GM04504 (cell line): ENCODE data around the gene MAP1LC3A.

Experiments
- DNase-seq: peaks from one replicate; pipeline ENCODE4 v3.0.0-alpha.2; 2012; ENCODE audit warnings: low read depth

The MAP1LC3A gene

DNA sequence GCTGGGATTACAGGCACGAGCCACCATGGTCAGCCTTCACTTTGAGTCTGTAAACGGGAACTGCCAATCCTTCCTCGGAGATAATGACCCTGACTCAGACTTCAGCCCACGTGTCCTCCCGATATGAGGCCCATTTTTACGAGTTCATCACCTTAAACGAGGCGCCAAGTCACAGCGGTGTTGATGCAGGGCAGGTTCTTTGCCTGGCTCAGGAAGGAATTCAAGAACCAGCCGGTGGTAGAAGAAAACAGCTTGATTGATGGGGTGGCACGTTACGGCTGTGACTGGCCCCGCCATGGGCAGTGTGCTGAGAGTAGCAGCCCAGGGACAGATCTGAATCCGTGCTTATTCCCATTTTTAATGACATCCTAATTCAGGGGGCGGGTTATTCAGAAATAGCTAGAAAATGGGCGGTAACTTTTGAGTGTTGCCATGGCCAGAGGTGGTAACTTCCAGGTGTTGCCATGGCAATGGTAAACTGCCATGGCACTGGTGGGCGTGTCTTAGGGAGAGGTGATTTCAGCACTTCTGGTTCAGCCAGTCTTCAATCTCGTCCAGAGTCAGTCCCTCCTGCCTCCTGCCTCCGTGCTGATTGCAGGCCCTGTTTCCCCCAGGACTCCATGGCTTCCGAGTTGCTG is 9.1 kb upstream of the MAP1LC3A start:
- DNase-seq: no peak

DNA sequence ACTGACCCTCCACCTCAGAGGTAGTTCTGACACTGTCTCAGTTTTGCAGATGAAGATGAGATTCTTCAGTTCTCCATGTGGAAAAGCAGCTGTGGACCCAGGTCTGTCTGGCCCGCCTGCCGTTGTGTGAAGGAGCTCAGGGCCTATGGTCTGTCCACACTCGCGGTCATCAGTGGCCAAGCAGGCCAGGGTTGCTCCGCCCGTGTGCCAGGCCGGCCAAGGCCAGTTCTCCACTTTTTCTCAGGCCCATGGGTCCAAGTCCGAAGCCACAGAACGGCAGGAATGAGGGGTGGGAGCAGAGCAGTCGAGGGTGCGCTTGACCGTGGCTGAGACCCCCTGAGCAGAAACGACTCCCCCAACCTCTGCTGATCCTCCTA is 8.6 kb upstream of the MAP1LC3A start:
- no peak for DNase-seq

DNA sequence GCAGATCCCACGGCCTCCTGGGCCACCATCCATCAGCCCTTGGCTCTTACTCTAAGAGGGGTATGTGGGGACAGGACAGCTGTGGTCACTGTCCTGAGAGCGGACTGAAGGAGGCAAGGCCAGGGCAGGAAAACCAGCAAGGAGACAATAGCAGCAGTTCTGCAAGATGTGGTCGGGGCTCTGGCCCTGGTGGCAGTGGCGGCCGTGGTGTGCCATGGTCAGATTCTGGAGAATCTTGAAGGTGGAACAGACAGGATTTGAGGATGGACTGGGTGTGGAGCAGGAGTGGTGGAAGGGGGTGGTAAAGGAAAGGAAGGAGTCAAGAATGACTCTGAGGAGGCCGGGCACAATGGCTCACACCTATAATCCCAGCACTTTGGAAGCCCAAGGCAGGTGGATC is 5.9 kb upstream of the MAP1LC3A start:
- no peak for DNase-seq

DNA sequence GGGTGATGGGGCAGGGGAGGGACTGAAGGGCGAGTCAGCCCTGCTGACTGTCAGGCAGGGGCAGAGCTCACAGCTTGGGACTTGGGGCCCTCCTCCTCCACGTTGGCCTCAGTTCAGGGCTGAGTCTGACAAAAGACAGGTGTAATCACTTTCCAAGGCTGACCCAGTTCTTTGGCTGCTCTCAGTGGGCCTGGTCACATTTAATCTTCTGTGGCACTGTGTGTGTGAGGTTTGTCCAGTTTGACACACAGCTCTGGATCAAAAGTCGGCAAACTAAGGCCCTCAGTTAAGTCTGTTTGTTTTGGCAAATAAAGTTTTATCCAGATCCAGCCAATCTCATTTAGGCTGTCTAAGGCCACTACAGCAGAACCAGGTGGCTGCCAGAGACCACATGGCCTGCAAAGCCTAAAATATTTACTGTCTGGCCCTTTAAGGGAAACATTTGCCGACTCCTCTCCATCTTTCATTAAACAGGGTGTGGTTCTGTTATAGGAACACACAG is 5.1 kb upstream of the MAP1LC3A start:
- DNase-seq: no peak

DNA sequence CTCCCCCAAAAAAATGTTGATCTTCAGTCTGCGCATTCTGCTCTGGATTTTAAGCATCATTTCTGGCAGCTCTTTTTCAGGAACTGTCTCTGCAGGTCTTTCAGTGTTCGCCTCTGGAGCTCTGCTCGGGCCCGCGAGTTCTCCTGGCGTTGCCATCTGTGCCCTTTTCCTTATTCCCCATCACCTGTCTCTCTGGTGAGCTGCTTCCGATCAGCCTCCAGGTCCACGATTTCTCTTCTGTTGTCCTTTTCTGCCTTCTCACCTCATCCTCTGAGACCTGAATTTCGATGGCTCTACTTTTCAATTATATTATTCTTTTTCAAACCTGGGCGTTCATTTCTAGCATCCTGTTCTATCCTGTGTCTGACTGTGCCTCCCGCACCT is 590 bp upstream of the MAP1LC3A start:
- no peak for DNase-seq

DNA sequence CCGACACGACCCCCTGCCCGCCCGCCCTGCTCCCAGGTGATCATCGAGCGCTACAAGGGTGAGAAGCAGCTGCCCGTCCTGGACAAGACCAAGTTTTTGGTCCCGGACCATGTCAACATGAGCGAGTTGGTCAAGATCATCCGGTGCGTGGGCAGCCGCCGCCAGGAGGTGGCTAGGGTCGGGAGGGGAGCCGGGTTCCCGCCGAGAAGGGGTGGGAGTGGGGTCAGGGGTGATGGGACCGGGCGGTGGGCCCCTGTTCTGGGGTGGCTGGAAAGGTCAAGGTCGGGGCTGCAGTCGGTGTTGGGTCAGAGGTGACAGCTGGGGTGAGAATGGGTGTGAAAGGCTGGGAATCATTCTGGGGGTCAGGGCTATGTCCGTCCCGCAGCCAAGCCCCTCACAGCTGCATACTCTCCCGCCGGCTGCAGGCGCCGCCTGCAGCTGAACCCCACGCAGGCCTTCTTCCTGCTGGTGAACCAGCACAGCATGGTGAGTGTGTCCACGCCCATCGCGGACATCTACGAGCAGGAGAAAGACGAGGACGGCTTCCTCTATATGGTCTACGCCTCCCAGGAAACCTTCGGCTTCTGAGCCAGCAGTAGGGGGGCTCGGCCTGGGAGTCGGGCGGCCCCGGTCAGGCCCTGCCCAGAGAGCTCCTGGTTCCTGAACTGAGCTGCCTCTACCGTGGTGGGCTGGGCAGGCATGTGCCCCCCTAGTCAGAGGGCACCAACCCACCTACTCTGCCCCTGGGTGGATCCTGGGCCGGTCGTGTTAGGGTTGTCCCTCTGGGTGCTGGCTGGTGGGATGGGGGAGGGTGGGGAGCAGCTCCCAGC is 1.0 kb downstream of the MAP1LC3A start:
- DNase-seq: no peak

DNA sequence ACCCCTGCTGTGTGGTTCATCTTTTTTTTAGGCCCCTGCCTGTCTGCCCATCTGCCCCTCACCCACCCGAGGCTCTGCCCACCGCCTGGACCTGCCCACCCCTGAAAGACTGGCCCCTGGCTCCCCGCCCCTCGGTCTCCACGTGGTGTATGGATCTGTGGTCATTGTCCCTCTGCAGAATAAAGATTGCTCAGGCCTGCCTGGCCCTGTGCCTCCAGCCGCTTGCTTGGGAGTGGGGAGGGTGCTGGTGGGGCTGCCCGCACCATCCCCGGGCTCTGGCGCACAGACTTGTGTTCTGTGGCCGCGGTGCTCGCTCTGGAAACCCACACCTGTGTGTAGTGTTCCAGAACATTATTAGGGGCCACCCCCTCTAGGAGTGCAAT is 1.6 kb downstream of the MAP1LC3A start:
- DNase-seq: no peak

DNA sequence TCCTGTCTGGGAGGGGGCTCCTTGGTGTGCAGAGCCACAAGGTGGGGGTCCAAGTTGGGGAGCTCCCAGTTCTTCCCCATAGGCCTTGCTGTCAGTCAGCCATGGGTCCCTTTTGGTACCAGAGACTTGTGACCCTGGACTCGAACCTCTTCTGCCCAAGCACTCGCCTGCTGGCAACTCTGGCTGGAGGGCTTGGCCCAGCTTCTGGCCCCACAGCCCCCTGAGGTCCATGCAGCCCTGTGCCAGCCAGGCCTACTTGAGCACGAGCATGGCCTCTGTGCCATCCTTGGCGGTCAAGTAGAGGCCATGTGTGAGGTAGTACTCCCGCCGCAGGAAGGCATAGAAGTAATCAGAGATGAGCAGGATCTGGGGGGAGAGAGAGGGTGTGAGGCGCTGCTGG is 2.1 kb downstream of the MAP1LC3A start:
- no peak for DNase-seq

DNA sequence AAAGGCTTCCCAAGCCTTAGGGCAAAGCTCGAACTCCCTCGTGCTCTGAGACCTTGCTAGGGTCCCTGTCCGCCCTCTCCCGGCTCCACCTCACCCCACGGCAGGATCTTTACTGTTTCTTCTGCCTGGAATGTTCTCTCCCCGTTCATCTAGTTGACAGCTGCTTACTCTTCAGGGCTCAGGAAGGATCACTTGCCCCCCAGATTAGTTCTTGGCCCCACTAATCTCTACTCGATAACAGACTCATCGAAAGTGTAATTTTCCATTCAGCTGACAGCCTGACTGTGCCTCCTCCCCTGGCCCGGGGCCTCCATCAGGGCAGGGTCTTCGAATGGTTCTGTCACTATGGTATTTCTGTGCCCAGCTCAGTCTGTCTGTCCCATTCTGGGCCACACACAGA is 3.1 kb downstream of the MAP1LC3A start:
- DNase-seq: no peak

DNA sequence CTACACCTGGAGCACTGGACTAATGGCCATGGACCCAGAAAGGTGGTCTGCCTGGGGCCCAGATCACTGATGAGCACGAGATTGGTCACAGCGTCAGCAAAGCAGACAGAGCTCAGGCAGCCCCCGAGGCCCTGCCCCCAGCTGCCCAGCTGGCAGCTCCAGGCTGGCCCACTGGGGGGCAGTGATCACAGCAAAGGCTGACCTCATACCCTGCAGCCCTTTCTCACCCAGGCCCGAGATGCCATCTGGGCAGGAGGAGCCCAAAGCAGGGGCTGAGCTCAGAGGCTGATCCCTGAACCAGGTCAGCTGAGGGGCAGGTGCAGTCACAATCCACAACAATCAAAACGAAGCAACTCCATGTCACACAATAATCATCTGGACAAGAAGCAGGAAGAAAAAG is 4.1 kb downstream of the MAP1LC3A start:
- DNase-seq: no peak

DNA sequence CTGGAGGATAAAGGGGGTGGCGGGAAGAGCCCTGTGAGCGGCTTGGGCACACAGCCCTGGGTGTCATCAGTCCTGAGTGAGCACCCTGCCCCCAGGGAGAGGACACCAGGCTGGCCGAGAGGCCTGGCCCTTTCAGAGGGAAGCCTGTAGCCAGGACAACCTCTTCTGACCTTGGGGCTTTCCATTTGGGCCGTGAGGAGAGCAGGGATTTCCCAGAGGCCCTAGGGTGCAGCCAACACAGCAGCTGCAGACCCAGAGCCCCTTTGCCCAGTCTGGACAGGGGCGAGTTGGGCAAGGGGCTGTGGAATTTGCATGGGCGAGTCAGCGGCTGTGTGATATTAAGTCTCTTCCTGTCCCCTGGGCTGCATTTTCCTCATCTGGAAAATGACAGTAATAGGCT is 6.3 kb downstream of the MAP1LC3A start:
- DNase-seq: no peak

DNA sequence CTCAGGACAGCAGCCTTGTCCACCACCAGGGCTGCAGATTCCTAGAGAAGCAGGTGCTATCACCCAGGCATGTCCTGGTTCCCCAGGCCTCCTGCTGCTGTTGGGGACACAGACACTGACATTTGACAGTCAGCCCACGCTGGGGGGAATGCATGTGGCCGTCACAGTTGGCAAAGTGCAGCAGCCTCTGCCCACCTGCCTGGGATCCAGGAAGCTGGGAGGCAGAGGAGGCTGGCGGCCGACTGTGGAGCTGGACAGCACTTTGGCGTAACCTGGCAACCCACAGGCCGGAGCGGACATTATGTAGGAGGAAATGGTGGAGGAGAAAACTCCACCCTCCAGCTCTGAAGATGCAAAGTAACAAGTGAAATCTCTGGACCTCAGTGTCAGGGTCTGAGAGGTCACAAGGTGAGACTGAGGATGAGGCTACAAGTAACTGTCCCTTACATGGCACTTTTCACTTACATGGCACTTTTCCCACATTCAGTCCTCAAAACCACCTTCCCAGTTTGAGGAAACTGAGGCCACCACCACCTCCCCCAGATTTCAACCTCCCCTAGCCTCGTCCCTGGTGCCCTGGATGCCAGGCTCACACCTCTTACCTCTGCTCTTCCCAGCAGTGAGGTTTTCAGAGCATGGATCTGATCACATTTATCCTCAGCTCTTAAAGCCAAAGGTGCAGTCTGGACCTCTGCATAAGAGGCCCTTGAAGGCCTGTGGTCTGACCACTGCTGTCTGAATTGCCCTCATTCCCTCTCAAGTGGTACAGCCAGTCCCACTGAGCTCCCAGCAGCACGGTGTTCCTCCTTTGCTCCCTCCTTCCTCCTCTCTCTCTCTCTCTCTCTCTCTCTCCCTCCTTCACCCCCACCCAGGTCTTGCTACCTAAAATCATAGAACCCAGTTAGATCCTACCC is 8.7 kb downstream of the MAP1LC3A start:
- DNase-seq: no peak

DNA sequence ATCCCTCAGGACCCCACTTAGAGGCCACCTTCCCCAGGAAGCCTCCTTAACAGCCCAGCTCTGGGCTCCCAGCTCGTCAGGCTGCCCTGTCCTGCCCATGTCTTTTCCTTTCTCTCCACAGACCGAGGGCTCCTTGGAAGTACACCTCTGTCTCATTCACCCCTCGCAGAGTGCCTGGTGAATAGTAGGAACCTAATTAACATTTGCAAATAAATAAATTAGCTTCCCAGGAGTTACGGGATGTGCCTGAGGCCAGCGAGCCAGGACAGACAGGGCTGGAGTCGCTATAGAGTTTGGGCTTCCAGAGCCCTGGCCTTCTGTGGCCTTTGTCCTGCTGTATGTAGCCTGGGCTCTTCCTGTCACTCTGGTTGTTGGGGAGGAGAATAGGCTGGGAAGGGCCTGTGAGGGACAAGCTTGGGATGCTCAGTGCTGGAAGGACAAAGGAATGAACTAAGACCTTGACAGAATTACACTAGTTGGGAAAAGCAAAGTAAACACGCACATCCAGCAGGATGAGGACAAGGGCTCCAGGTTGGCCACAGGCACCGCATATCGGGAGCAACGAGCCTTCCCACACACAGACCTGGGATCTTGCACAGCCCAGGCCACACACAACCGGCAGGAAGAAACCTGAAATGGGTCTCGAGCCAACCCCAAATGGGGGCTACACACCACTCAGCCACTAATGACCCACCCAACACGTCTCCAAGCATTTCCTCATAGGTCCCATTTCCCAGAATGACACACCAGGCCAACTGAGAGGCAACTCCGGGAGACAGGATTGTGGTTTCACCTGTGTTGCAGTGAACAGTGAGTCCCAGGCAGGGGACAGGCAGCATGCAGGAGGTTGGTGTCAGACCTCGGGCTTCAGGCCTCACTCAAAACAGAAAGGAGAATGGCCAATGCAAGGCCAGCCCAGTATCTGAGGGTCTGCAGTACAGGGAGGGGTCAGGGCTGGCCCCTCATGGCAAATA is 9.7 kb downstream of the MAP1LC3A start:
- no peak for DNase-seq

DNA sequence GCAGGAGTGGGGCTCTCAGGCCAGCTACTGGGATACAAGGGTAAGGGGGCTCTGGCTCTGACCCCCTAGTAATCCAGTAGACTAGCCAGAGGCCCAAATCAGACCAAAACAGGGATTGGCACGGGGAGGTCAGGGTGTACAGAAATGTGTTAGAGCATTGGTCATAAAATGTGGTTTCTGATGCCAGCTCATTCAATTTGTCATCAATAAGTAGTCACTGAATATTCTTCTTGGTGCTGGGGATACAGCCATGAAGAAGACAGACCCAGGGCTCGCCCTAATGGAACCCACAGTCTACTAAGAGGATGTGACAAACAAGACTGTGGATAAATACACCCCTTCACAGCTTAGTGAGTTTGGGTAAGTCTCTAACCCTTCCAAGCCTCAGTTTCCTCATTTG is 11.1 kb downstream of the MAP1LC3A start:
- DNase-seq: no peak

DNA sequence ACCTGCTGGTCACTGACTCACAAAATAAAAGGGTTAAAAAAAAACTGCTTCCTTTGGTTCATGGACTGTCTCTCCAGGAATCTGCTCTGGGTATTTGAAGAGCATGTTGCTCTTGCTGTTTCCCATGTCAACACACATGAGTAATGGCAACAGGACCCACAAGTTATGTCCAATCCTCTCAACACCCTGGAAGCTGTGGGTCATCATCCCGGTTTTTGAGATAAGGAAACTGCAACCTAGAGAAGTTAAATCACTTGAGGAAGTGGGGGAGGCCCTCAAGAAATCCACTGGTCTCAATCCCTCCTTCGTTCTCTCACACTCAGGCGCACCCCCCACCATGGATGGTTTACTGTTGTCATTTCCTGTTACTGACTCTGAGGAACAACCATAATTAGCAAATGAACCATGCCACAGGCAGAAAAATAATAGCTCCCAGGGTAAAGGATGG is 12.4 kb downstream of the MAP1LC3A start:
- peak; percentile 33 for DNase-seq

DNA sequence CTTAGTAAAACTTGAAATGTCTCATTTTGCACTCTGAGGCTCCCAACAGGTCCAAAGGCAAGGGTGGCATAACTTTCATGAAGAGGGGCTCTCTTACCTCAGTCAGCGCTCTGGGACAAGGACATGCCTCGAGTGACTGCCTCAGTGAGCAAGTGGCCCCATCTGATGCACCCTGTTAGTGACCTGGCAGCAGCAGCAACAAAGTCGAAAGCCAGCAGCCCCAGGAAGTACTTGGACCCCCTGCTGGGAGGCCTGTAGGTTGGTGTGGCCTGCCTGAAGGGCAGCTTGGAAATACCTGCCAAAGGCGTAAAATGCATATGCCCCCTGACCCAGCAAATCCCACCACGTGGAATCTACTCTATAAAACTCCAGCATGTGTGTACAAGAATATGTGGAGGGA is 13.2 kb downstream of the MAP1LC3A start:
- DNase-seq: no peak

DNA sequence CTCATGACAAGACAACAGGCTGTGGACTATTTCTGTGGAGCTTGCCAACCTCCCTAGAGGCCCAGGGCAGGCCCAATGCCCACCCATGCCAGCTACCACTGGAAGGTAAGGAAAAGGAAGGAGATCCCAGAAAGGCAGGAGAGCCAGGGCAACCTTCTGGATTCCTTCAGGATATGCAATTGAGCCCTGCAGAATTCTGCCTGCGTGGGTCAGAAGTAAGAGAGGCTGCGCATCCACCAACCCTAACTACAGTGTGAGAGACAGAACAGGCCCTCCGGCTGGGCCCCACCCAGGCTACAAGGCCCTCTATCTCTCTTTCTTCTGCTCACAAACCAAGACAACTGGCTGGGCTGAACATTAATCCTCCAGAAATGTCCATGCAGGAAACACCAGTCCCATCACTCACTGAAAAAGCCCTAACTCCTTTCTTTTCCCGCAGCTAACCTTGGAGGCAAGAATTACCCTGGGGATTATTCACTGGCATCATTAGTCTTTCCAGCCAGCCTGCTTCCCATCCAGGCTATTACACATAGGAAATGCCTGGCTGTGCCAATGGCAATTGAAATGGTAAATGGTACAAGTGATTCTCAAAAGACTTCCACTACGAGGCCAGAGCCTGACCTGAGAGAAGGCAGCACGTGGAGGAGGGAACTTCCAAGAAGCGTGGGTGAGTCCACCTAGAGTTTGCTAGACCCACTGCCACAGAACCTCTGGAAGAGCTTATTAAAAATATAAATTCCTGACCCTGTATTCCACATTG is 15.2 kb downstream of the MAP1LC3A start:
- DNase-seq: no peak

DNA sequence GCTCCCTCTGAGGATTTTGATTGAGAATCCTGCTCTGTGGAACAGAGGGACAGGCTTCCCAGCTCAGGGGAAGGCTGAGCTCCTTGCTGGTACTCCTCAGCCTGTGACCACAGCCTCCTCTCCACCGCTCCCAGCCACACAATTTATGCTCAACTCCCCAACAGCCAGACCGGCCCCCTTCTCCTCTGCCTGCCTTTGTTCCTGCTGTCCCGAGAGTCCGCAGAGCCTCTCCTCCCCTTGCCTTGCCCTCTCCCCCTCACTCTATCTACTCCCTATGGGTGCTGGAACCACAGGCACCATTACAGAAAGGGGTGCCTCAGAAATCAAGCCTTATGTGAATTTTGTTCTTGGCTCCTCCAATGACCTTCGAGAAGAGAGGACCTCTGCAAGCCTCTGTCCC is 15.9 kb downstream of the MAP1LC3A start:
- DNase-seq: no peak

DNA sequence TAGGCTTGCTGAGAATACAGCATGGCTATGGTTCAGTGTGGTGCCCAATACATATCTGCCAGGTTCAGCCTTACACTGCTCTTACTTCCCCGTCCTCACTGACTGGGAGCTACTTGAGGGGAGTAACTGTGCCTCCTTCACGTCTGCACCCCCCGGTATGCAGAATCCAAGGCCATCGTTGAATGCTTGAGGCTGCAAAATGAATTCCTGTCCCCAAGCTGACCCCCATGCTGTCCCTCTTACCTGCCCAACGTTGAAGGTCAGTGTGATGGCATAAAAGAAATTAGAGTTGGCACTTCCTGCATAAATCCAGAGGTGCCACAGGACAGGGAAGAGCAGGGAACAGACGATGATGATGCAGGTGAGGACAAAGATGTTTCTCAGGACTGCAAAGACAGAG is 16.3 kb downstream of the MAP1LC3A start:
- DNase-seq: no peak

DNA sequence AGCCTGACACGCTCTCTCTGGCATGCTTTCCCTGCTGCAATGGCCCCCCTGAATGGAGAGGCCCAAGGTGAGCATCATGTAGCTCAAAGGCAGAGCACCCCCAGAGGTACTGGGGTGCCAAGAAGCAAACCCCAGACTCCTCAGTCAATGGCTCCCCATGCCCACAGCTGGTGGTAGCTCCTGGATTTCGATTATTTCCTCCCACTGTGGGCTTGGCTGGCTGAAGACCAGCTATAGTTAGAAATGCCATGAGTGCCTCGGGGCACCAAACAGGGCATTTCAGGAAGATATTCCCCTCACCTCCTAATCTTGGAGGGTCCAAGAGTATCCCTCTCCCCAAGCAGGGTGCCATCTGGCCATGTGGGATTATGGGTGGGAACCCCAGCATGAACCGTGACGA is 16.8 kb downstream of the MAP1LC3A start:
- DNase-seq: no peak

DNA sequence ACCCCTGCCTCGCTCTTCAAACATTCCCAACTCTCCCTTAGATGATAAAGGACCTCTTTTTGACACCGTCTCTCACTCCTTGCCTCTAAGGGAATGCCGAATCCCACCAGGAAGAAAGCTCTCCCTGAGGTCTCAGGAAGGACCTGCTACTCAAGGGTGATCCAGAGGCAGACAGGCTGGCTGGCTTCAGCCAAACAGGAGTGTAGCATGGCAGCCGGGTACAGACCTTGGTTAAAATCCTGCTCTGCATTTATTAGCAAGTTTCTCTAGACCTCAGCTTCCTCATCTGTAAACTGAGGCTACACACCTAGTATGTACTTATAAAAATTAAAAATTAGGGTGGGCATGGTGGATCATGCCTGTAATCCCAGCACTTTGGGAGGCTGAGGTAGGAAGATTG is 17.2 kb downstream of the MAP1LC3A start:
- DNase-seq: no peak
